Activated B cell treated with CpG ODN at 0.5 μM for 24 hours (primary cell): ENCODE measurements around the gene CNGB1. TPM values are rescaled to one million over a fixed set of nuclear protein-coding genes. Genes with fewer than 3 reads are reported as not detected.

ENCODE experiments used
- ATAC-seq: fragments of 200-7000 bp; cut with Tn5 transposase; one replicate; pipeline ENCODE4 v1.10.0; 2021; ENCODE audit warnings: low read depth, mild to moderate bottlenecking, moderate library complexity
- CTCF ChIA-PET: fragments of 350-600 bp; sonication (Branson Sonifier 250); formaldehyde crosslinking; loops from one replicate; lab custom pipeline; 2021; ENCODE audit warnings: antibody characterized with exemption; lab: Charles Lee
- POLR2A ChIA-PET: fragments of 350-600 bp; sonication (Branson Sonifier 250); formaldehyde crosslinking; loops from one replicate; lab custom pipeline; 2021; ENCODE audit warnings: antibody characterized with exemption; lab: Charles Lee
- DNase-seq: peaks from one replicate; pipeline ENCODE4 v3.0.0; 2022
- H3K27ac Mint-ChIP-seq: one replicate; pipeline ENCODE4 v1.8.0; 2020; ENCODE audit warnings: mixed read lengths
- H3K27me3 Mint-ChIP-seq: one replicate; pipeline ENCODE4 v1.8.0; 2021; ENCODE audit warnings: mixed read lengths
- H3K36me3 Mint-ChIP-seq: one replicate; pipeline ENCODE4 v1.8.0; 2021; ENCODE audit warnings: low read depth, mixed read lengths
- H3K4me1 Mint-ChIP-seq: one replicate; pipeline ENCODE4 v1.8.0; 2021; ENCODE audit warnings: mixed read lengths
- H3K4me3 Mint-ChIP-seq: one replicate; pipeline ENCODE4 v1.8.0; 2020; ENCODE audit warnings: mild to moderate bottlenecking, mixed read lengths
- H3K9me3 Mint-ChIP-seq: one replicate; pipeline ENCODE4 v1.8.0; 2020; ENCODE audit warnings: mixed read lengths
- intact Hi-C: fragments of 100-400 bp; cut with micrococcal nuclease; formaldehyde crosslinking; loops from one replicate; pipeline ENCODE4 v1.15.1; 2024
- total RNA-seq: library from RNA; stranded (reverse); gene quantifications from 2 replicates; pipeline ENCODE4 v1.2.3, GENCODE V29; 2022
- TF ChIP-seq, protein P1 (sequence below): fragments of 200-600 bp; IDR thresholded peaks from one replicate; pipeline ENCODE4 v1.8.0; 2022; ENCODE audit warnings: antibody characterized with exemption, mild to moderate bottlenecking

CNGB1 gene
- total RNA-seq, 1 donor from 2014 or later, result not detected

DNA sequence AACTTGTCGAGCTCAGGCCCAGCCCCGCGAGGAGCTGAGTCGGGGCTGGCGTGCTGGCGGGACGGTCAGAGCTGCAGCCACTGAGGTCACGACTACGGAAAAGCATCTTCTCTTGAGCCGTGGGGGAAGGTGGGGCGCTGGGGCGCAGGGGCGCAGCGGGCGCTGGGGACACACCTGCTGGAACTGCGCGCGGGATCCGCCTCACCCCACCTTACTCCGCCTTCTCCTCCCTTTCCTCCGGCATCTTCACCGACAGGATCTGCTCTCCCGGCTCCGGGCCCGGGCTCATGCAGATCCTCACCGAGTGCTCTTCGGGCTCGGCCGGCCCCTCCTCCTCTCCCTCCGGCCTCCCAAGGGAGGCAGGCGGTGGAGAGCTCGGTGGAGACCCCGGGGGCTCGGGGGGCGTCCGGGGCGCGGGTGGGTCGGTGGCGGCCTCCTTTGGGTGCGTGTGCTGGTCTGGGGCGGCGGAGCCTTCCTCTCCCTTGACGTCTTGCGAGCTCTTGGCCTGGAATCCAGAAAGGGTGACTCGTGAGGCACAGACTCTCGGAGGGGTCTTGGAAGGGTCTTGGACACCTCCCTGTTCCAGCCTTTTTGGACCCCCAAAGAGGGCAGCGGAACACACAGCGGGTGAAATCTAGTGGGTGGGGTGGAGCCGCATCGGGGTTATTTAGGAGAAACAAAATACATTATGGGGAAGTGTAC lies 86.8 kb downstream of the CNGB1 start:
- intact Hi-C loops, result no loop called here
- H3K4me1 Mint-ChIP-seq, result no peaks in the 10 kb centered on the region
- peaks cover 42% of the 10 kb centered on the region for H3K27me3 Mint-ChIP-seq
- no peak for DNase-seq
- H3K27ac Mint-ChIP-seq, result no peak overlapping the region
- no peaks in the 10 kb centered on the region for H3K9me3 Mint-ChIP-seq
- ChIA-PET POLR2A (no interaction called here), CTCF (no interaction called here)
- H3K4me3 Mint-ChIP-seq, result no peak overlapping the region
- H3K36me3 Mint-ChIP-seq, result no peaks in the 10 kb centered on the region
- TF ChIP-seq, protein P1, sequence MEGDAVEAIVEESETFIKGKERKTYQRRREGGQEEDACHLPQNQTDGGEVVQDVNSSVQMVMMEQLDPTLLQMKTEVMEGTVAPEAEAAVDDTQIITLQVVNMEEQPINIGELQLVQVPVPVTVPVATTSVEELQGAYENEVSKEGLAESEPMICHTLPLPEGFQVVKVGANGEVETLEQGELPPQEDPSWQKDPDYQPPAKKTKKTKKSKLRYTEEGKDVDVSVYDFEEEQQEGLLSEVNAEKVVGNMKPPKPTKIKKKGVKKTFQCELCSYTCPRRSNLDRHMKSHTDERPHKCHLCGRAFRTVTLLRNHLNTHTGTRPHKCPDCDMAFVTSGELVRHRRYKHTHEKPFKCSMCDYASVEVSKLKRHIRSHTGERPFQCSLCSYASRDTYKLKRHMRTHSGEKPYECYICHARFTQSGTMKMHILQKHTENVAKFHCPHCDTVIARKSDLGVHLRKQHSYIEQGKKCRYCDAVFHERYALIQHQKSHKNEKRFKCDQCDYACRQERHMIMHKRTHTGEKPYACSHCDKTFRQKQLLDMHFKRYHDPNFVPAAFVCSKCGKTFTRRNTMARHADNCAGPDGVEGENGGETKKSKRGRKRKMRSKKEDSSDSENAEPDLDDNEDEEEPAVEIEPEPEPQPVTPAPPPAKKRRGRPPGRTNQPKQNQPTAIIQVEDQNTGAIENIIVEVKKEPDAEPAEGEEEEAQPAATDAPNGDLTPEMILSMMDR, result no peak
- no peak for ATAC-seq

GRCh38 chr16:57883480-57883879 lies 87.4 kb downstream of the CNGB1 start:
- Mint-ChIP-seq H3K4me3 (no peak overlapping the region), H3K27ac (no peak overlapping the region), H3K27me3 (peaks cover 38% of the 10 kb centered on the region), H3K4me1 (no peaks in the 10 kb centered on the region), H3K36me3 (no peaks in the 10 kb centered on the region), H3K9me3 (no peaks in the 10 kb centered on the region)
- ChIA-PET POLR2A (no interaction called here), CTCF (no interaction called here)
- no peak for ATAC-seq
- no peak for DNase-seq
- intact Hi-C loops, result no loop called here
- TF ChIP-seq, protein P1, result no peak

DNA sequence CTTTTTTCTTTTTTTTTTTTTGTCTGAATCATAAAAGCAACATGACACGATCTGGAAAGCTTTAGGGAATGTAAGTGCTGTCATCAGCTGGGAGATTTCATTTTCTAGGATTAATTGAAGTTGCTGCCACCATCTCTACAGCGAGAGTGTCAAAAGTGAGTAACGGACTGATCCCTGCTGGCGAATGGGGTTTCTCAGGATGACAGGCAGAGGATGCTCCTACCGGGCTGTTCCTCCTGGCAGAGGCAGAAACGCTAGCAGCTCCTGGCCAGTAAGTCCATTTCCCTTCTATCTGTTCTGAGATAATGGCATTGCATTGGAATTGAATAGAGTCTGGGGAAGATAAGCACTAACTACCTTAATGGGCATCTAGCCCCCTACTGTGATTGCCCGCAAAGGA lies 88.1 kb downstream of the CNGB1 start:
- CTCF ChIA-PET, result no interaction called here

DNA sequence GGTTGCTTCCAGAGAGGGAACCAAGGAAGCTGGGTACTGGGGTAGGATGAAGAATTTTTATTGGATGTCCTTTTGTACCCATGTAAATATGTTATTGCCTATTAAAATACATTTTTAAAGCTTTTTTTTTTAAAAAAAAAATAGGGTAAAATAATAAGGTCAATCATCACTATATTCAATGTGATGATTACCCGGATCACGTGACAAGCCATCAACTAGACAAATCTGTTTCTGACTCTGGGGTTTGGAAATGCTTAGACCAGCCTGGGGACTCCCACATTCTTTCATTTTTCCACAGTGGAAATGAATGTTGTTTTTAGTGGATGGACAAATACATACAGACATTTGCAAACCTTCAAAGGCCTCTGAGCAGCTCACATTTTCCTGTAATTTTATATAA lies 88.7 kb downstream of the CNGB1 start:
- ATAC-seq (no peak), DNase-seq (no peak)
- ChIA-PET POLR2A (no interaction called here), CTCF (no interaction called here)
- intact Hi-C loops, result no loop called here
- Mint-ChIP-seq H3K9me3 (no peaks in the 10 kb centered on the region), H3K4me3 (no peak overlapping the region), H3K4me1 (no peaks in the 10 kb centered on the region), H3K36me3 (no peaks in the 10 kb centered on the region), H3K27me3 (peaks cover 30% of the 10 kb centered on the region), H3K27ac (no peak overlapping the region)
- TF ChIP-seq, protein P1, result no peak

More for the DNA sequence above, 88.1 kb downstream of the CNGB1 start:
- no peak for DNase-seq
- ATAC-seq, result no peak
- H3K4me1 Mint-ChIP-seq, result no peaks in the 10 kb centered on the region
- no peak overlapping the region for H3K27ac Mint-ChIP-seq
- no peaks in the 10 kb centered on the region for H3K9me3 Mint-ChIP-seq
- no peaks in the 10 kb centered on the region for H3K36me3 Mint-ChIP-seq
- peaks cover 33% of the 10 kb centered on the region for H3K27me3 Mint-ChIP-seq
- H3K4me3 Mint-ChIP-seq, result no peak overlapping the region
- intact Hi-C loops, result no loop called here
- TF ChIP-seq, protein P1, result no peak
- POLR2A ChIA-PET, result no interaction called here

- Mint-ChIP-seq H3K27ac (no peak overlapping the region), H3K4me1 (no peaks in the 10 kb centered on the region), H3K9me3 (no peaks in the 10 kb centered on the region), H3K27me3 (peaks cover 16% of the 10 kb centered on the region), H3K36me3 (no peaks in the 10 kb centered on the region), H3K4me3 (no peak overlapping the region)
- CTCF ChIA-PET, result no interaction called here
- POLR2A ChIA-PET, result no interaction called here
- intact Hi-C loops, result loop anchor here (1.0 kb wide), 1 partner anchor 12 kb away; no protein-coding TSS in a partner anchor
- TF ChIP-seq, protein P1, result no peak
- no peak for ATAC-seq
- no peak for DNase-seq
These were observed 92.3 kb downstream of the CNGB1 start for GRCh38 chr16:57878586-57878985.
